Neural cell (in vitro differentiated cells): ENCODE data around the gene SURF6. TPM values are rescaled to one million over a fixed set of nuclear protein-coding genes. Genes with fewer than 3 reads are reported as not detected.

Source experiments
- H2AFZ ChIP-seq: fragments of 200-600, 300-800 bp; sonication (generic), shearing (Covaris generic); 2 replicates; pipeline ENCODE4 v1.6.0; 2014; ENCODE audit warnings: low read depth, mild to moderate bottlenecking, antibody characterized with exemption, low read length, moderate library complexity
- H3F3A ChIP-seq: fragments of 200-600 bp; shearing (Covaris generic); 2 replicates; pipeline ENCODE4 v1.6.1; 2016; ENCODE audit warnings: mild to moderate bottlenecking, moderate library complexity, mixed read lengths, antibody characterized with exemption, low read length; ENCODE audit not compliant: insufficient read depth, poor library complexity, severe bottlenecking
- H3K27ac ChIP-seq: fragments of 200-600, 300-800 bp; sonication (generic), shearing (Covaris generic); 2 replicates; pipeline ENCODE4 v1.5.1; 2014; ENCODE audit warnings: mild to moderate bottlenecking, low read length, moderate library complexity
- H3K27me3 ChIP-seq: fragments of 300-800, 200-600 bp; sonication (generic), shearing (Covaris generic); 2 replicates; pipeline ENCODE4 v1.6.0; 2014; ENCODE audit warnings: mild to moderate bottlenecking, low read depth, low read length, moderate library complexity; ENCODE audit not compliant: insufficient read depth
- H3K36me3 ChIP-seq: fragments of 300-800, 200-600 bp; sonication (generic), shearing (Covaris generic); 2 replicates; pipeline ENCODE4 v1.5.1; 2014; ENCODE audit warnings: mild to moderate bottlenecking, antibody characterized with exemption, low read length, moderate library complexity; ENCODE audit not compliant: insufficient read depth
- H3K4me2 ChIP-seq: fragments of 300-800, 200-600 bp; sonication (generic), shearing (Covaris generic); 2 replicates; pipeline ENCODE4 v1.6.0; 2014; ENCODE audit warnings: mild to moderate bottlenecking, low read length
- H3K4me3 ChIP-seq: fragments of 300-800, 200-600 bp; sonication (generic), shearing (Covaris generic); 2 replicates; pipeline ENCODE4 v1.5.1; 2014; ENCODE audit warnings: mild to moderate bottlenecking, low read length, moderate library complexity
- H3K79me2 ChIP-seq: fragments of 200-600 bp; shearing (Covaris generic); replicated peaks from 2 replicates; pipeline ENCODE4 v1.6.0; 2014; ENCODE audit warnings: mild to moderate bottlenecking, low read length, moderate library complexity; ENCODE audit not compliant: insufficient read depth
- H3K9ac ChIP-seq: fragments of 300-800, 200-600 bp; sonication (generic), shearing (Covaris generic); 2 replicates; pipeline ENCODE4 v1.6.1; 2016; ENCODE audit warnings: mild to moderate bottlenecking, low read length, mixed read lengths
- H3K9me2 ChIP-seq: fragments of 200-600 bp; shearing (Covaris generic); 2 replicates; pipeline ENCODE4 v1.6.1; 2016; ENCODE audit warnings: mild to moderate bottlenecking, low read length, mixed read lengths; ENCODE audit not compliant: insufficient read depth
- H3K9me3 ChIP-seq: fragments of 200-600, 300-800 bp; sonication (generic), shearing (Covaris generic); 2 replicates; pipeline ENCODE4 v1.6.1; 2016; ENCODE audit warnings: mild to moderate bottlenecking, mixed run types, low read length, moderate library complexity, mixed read lengths
- H4K20me1 ChIP-seq: fragments of 200-600 bp; shearing (Covaris generic); 2 replicates; pipeline ENCODE4 v1.6.1; 2016; ENCODE audit warnings: mild to moderate bottlenecking, mixed run types; ENCODE audit not compliant: insufficient read depth
- EP300 ChIP-seq: fragments of 450-650 bp; conservative IDR thresholded peaks from 2 replicates; pipeline ENCODE4 v1.6.1; 2014; ENCODE audit warnings: antibody characterized with exemption, mild to moderate bottlenecking, moderate library complexity; ENCODE audit not compliant: poor library complexity, severe bottlenecking
- POLR2AphosphoS5 ChIP-seq: IDR thresholded peaks from 2 replicates; pipeline ENCODE4 v1.6.1; 2012
- RAD21 ChIP-seq: fragments of 450-650 bp; conservative IDR thresholded peaks from 2 replicates; pipeline ENCODE4 v1.6.1; 2014; ENCODE audit warnings: antibody characterized with exemption, mild to moderate bottlenecking, moderate library complexity
- SMC3 ChIP-seq: fragments of 450-650 bp; conservative IDR thresholded peaks from 2 replicates; pipeline ENCODE4 v1.6.1; 2014; ENCODE audit warnings: antibody characterized with exemption, mild to moderate bottlenecking, moderate library complexity; ENCODE audit not compliant: poor library complexity
- TAF1 ChIP-seq: IDR thresholded peaks from 2 replicates; pipeline ENCODE4 v1.6.1; 2012; ENCODE audit warnings: low read depth
- polyA plus RNA-seq: library from polyadenylated mRNA; depleted of rRNA; stranded (reverse); fragments of >200 nt; gene quantifications from 2 replicates; pipeline ENCODE4 v1.2.3, GENCODE V29; 2014
- TF ChIP-seq, protein P1 (sequence below): IDR thresholded peaks from 2 replicates; pipeline ENCODE4 v1.6.1; 2012; ENCODE audit warnings: borderline replicate concordance
- TF ChIP-seq, protein P2 (sequence below): fragments of 450-650 bp; IDR thresholded peaks from 2 replicates; pipeline ENCODE4 v1.5.1; 2014; ENCODE audit warnings: antibody characterized with exemption, mild to moderate bottlenecking, moderate library complexity; ENCODE audit not compliant: poor library complexity, severe bottlenecking

The SURF6 gene
- polyA plus RNA-seq, 1 donor from 2014 or later = 20.7 TPM

DNA sequence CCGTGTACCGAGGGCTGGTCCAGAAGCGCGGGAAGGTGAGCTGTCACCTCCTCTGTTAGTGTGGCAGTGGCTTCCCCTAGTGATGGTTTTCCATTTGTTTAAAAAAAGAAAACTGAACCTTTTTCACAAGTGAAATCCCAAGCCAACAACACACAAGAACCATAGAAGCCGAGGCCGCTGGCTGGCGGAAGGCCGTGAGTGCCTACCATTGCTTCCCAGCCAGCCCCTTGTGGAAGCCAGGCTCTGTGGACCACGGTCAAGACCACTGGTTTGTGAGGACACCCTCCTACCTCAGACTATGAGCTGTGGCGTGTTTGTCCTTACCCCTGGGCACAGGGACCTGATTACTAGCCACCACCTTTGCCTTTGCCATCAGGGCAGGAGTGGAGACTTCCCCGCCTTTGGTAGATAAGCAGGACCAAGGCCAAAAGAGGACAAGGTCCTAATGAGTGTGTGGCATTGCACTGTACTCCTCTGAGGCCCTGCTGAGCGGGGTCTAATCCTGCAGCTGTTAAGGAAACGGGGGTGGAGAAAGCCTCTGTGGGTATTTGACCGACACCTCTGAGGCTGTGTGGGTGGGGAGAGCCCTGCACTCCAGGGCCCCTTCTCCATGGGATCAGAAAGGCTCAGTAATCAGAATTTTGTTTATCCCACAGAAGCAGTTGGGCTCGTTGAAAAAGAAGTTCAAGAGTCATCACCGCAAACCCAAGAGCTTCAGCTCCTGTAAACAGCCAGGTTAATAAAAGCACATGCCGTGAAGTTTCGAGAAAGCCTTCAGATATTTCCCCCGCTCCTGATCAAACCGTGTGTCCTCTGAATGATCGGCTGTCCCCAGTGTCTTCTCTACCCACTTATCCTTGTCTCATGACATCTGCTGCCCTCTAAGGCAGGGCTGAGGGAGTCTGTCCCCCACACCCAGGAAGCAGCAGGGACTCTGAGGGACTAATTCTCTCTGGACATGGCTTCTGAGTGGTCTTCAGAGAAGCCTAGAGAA is 24.7 kb upstream of the SURF6 start:
- no peaks in the 10 kb centered on the region for H3K9me3 ChIP-seq
- no peak for TF ChIP-seq POLR2AphosphoS5
- no peak for TF ChIP-seq SMC3
- TF ChIP-seq TAF1 = no peak
- TF ChIP-seq, protein P1, sequence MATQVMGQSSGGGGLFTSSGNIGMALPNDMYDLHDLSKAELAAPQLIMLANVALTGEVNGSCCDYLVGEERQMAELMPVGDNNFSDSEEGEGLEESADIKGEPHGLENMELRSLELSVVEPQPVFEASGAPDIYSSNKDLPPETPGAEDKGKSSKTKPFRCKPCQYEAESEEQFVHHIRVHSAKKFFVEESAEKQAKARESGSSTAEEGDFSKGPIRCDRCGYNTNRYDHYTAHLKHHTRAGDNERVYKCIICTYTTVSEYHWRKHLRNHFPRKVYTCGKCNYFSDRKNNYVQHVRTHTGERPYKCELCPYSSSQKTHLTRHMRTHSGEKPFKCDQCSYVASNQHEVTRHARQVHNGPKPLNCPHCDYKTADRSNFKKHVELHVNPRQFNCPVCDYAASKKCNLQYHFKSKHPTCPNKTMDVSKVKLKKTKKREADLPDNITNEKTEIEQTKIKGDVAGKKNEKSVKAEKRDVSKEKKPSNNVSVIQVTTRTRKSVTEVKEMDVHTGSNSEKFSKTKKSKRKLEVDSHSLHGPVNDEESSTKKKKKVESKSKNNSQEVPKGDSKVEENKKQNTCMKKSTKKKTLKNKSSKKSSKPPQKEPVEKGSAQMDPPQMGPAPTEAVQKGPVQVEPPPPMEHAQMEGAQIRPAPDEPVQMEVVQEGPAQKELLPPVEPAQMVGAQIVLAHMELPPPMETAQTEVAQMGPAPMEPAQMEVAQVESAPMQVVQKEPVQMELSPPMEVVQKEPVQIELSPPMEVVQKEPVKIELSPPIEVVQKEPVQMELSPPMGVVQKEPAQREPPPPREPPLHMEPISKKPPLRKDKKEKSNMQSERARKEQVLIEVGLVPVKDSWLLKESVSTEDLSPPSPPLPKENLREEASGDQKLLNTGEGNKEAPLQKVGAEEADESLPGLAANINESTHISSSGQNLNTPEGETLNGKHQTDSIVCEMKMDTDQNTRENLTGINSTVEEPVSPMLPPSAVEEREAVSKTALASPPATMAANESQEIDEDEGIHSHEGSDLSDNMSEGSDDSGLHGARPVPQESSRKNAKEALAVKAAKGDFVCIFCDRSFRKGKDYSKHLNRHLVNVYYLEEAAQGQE = no peak
- TF ChIP-seq EP300 = no peak
- TF ChIP-seq, protein P2, sequence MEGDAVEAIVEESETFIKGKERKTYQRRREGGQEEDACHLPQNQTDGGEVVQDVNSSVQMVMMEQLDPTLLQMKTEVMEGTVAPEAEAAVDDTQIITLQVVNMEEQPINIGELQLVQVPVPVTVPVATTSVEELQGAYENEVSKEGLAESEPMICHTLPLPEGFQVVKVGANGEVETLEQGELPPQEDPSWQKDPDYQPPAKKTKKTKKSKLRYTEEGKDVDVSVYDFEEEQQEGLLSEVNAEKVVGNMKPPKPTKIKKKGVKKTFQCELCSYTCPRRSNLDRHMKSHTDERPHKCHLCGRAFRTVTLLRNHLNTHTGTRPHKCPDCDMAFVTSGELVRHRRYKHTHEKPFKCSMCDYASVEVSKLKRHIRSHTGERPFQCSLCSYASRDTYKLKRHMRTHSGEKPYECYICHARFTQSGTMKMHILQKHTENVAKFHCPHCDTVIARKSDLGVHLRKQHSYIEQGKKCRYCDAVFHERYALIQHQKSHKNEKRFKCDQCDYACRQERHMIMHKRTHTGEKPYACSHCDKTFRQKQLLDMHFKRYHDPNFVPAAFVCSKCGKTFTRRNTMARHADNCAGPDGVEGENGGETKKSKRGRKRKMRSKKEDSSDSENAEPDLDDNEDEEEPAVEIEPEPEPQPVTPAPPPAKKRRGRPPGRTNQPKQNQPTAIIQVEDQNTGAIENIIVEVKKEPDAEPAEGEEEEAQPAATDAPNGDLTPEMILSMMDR = no peak
- H3K36me3 ChIP-seq = no peaks in the 10 kb centered on the region
- H3K9me2 ChIP-seq = no peaks in the 10 kb centered on the region
- no peak overlapping the region for H3K4me2 ChIP-seq
- H4K20me1 ChIP-seq = no peaks in the 10 kb centered on the region
- H3K4me3 ChIP-seq = no peak overlapping the region
- no peaks in the 10 kb centered on the region for H3K27me3 ChIP-seq
- H2AFZ ChIP-seq = no peak overlapping the region
- H3K79me2 ChIP-seq = peaks cover 11% of the 10 kb centered on the region
- no peaks in the 10 kb centered on the region for H3F3A ChIP-seq
- no peak overlapping the region for H3K9ac ChIP-seq
- H3K27ac ChIP-seq = no peak overlapping the region

DNA sequence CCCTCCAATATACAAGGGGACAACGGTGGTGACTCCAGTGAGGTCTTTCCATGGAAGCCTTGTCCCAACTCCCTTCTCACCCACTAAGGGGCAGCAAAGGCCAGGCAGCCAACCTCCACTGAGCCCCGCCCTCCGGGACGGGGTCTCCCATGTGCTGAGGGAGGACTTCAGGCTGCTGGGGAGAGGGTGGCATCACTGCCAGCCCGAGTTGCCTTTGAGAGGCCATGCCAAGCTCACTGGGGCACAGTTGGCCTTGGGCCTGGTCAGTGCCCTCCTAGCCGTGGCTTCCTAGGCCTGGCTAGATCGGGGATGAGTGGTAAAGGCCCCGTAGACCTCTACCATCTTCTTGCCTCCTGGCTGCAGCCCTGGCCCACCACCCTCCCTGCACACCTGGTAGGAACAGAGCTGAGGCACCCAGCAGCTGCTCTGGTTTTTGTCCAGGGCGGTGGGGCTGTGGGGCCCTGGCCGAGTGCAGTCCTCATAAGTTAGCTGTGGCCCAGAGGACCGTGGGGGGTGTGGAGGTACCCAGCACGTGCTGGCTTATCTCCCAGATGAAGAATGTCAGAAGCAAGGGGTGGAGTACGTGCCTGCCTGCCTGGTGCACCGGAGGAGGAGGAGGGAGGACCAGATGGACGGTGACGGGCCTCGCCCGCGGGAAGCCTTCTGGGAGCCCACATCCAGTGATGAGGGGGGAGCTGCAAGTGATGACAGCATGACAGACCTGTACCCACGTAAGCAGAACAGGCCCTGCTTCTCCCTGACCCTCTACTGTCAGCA is 23.6 kb upstream of the SURF6 start:
- Histone ChIP-seq H3K27me3 (no peaks in the 10 kb centered on the region), H3K9me3 (no peaks in the 10 kb centered on the region), H3K36me3 (no peaks in the 10 kb centered on the region), H3F3A (no peaks in the 10 kb centered on the region), H3K79me2 (peaks cover 16% of the 10 kb centered on the region), H3K4me3 (no peak overlapping the region), H3K9me2 (no peaks in the 10 kb centered on the region), H4K20me1 (no peaks in the 10 kb centered on the region), H3K4me2 (no peak overlapping the region), H2AFZ (no peak overlapping the region), H3K27ac (no peak overlapping the region), H3K9ac (no peak overlapping the region)
- TF ChIP-seq RAD21 (peak; percentile 30), SMC3 (no peak)
